HepG2 (cell line): Measurements from ENCODE around the gene MCM3. TPM values are rescaled to one million over a fixed set of nuclear protein-coding genes. Genes with fewer than 3 reads are reported as not detected.
A peak's percentile ranks its signal among the peaks of the same experiment; 100 is the strongest.

Experiments
- CSRNP1 ChIP-seq: sonication (generic); formaldehyde crosslinking; IDR thresholded peaks from 2 replicates; pipeline ENCODE4 v1.8.1; 2023; ENCODE audit warnings: mild to moderate bottlenecking, missing genetic modification reagents
- CSRNP2 ChIP-seq: sonication (generic); formaldehyde crosslinking; conservative IDR thresholded peaks from 2 replicates; pipeline ENCODE4 v1.8.0; 2022; ENCODE audit warnings: low read depth, missing genetic modification reagents
- DZIP1 ChIP-seq: sonication (generic); formaldehyde crosslinking; IDR thresholded peaks from 2 replicates; pipeline ENCODE4 v1.5.0; 2020; ENCODE audit warnings: mild to moderate bottlenecking, missing genetic modification reagents
- FOXK1 ChIP-seq: sonication (generic); formaldehyde crosslinking; IDR thresholded peaks from 2 replicates; pipeline ENCODE4 v1.4.0; 2020; ENCODE audit warnings: low read depth, missing genetic modification reagents, borderline replicate concordance
- HNF1A ChIP-seq, 2 experiments: sonication (generic) in 1 of 2; formaldehyde crosslinking in 1 of 2; IDR thresholded peaks; 2 replicates each; pipeline versions ENCODE4 v1.4.0 to v1.6.1; 2016 to 2020; ENCODE audit warnings: borderline replicate concordance in 1 of 2, low read depth in 1 of 2, mild to moderate bottlenecking in 1 of 2, missing genetic modification reagents in 1 of 2
- KAT8 ChIP-seq: IDR thresholded peaks from 2 replicates; pipeline ENCODE4 v1.6.1; 2016; ENCODE audit warnings: missing genetic modification reagents, missing compliant biosample characterization
- KDM1A ChIP-seq: IDR thresholded peaks from 2 replicates; pipeline ENCODE4 v1.6.1; 2016; ENCODE audit warnings: missing compliant biosample characterization
- MEIS1 ChIP-seq: sonication (generic); formaldehyde crosslinking; IDR thresholded peaks from 2 replicates; pipeline ENCODE4 v1.9.0; 2021; ENCODE audit warnings: mild to moderate bottlenecking, missing genetic modification reagents, moderate library complexity, borderline replicate concordance
- ZBTB44 ChIP-seq: sonication (generic); formaldehyde crosslinking; IDR thresholded peaks from 2 replicates; pipeline ENCODE4 v1.4.0; 2020; ENCODE audit warnings: missing genetic modification reagents
- ZNF124 ChIP-seq: sonication (generic); formaldehyde crosslinking; IDR thresholded peaks from 2 replicates; pipeline ENCODE4 v1.4.0; 2020; ENCODE audit warnings: missing genetic modification reagents
- ZNF33A ChIP-seq: sonication (generic); formaldehyde crosslinking; IDR thresholded peaks from 2 replicates; pipeline ENCODE4 v1.5.1; 2020; ENCODE audit warnings: missing genetic modification reagents, mild to moderate bottlenecking, moderate library complexity, borderline replicate concordance
- polyA plus RNA-seq, 8 experiments: library from polyadenylated mRNA; depleted of rRNA in 3 of 8; stranded (reverse) in 7 of 8; unstranded in 1 of 8; fragments of >200 nt; fragmentation: Illumina TruSeq in 4 of 8; extraction: Trizol in 4 of 8; gene quantifications; 2 replicates each; pipeline versions ENCODE4 v1.2.1 to v1.2.3, GENCODE V29; 2011 to 2016; ENCODE audit warnings: low read depth in 4 of 8, missing spikeins in 1 of 8, mixed read lengths in 1 of 8; ENCODE audit not compliant: insufficient read depth in 1 of 8
- total RNA-seq, 5 experiments: library from RNA; depleted of rRNA; stranded (reverse); fragments of >200 nt; fragmentation: Illumina TruSeq; extraction: Trizol; gene quantifications; 2 replicates each; pipeline ENCODE4 v1.2.3, GENCODE V29; 2016; ENCODE audit warnings: low read depth in 1 of 5

MCM3 gene
- total and polyA plus RNA-seq, 2 of the 13 experiments (the other 11 are each of a cell fraction or from before 2014, with no cell fraction given), result 164 to 288 TPM

GRCh38 chr6:52286798-52287432, 2.4 kb upstream of the MCM3 start (continued):
- TF ChIP-seq CSRNP2 (CRISPR knock-in tag) (no peak), MEIS1 (CRISPR knock-in tag) (0 out of 2 replicates have a peak, but pooled peaks have one; percentile 43), HNF1A (IDR thresholded peaks at IDR 0.05; ENCODE audit: low read depth) (no peak), HNF1A (CRISPR knock-in tag; IDR thresholded peaks at IDR 0.05; ENCODE audit: borderline replicate concordance) (no peak), CSRNP1 (CRISPR knock-in tag) (no peak; the same call in 1 of the 2 replicates), ZNF33A (CRISPR knock-in tag) (no peak), ZBTB44 (CRISPR knock-in tag) (no peak), ZNF124 (CRISPR knock-in tag) (peak; percentile 40; the same call in 1 of the 2 replicates), KAT8 (CRISPR knock-in tag) (peak; percentile 87), DZIP1 (no peak), FOXK1 (CRISPR knock-in tag) (peak; percentile 91; the same call in 1 of the 2 replicates), KDM1A (CRISPR knock-in tag) (no peak; the same call in 1 of the 2 replicates)
